Activated T-cell treated with anti-CD3 and anti-CD28 coated beads, Interleukin-2, amount 50 U/mL, for 72 hours (primary cell): ENCODE data around the gene PPIB. TPM values are rescaled to one million over a fixed set of nuclear protein-coding genes. Genes with fewer than 3 reads are reported as not detected.
A peak's percentile ranks its signal among the peaks of the same experiment; 100 is the strongest.
"Not testable (repeated sequence)": the region's sequence is repeated elsewhere in the genome, so short reads cannot be mapped to it uniquely, and the experiment has no call there.

Experiments used
- ATAC-seq, 2 donors: fragments of 150-1000 bp; cut with Tn5 transposase; replicated peaks in 1 of 2; 2 replicates each; pipeline ENCODE4 v1.10.0; 2021; ENCODE audit warnings: moderate library complexity in 2 of 2, mild to moderate bottlenecking in 1 of 2
- DNase-seq, 2 donors: peaks; one replicate each; pipeline ENCODE4 v3.0.0; 2021 to 2022; ENCODE audit warnings: mixed read lengths in 1 of 2
- H3K27ac Mint-ChIP-seq: one replicate; pipeline ENCODE4 v1.8.0; 2022; ENCODE audit warnings: mild to moderate bottlenecking, moderate library complexity, mixed read lengths
- H3K27me3 Mint-ChIP-seq: one replicate; pipeline ENCODE4 v1.8.0; 2022; ENCODE audit warnings: low read depth, mixed read lengths
- H3K36me3 Mint-ChIP-seq, 2 donors: one replicate each; pipeline ENCODE4 v1.8.0; 2022; ENCODE audit warnings: mixed read lengths in 2 of 2, mild to moderate bottlenecking in 1 of 2; ENCODE audit not compliant: insufficient read depth in 2 of 2
- H3K4me1 Mint-ChIP-seq: one replicate; pipeline ENCODE4 v1.8.0; 2022; ENCODE audit warnings: low read depth, mixed read lengths
- H3K4me3 Mint-ChIP-seq, 2 donors: one replicate each; pipeline ENCODE4 v1.8.0; 2022; ENCODE audit warnings: mild to moderate bottlenecking in 2 of 2, mixed read lengths in 2 of 2, moderate library complexity in 2 of 2
- H3K9me3 Mint-ChIP-seq, 2 donors: one replicate each; pipeline ENCODE4 v1.8.0; 2022; ENCODE audit warnings: mixed read lengths in 2 of 2
- total RNA-seq, 2 donors: library from RNA; stranded (reverse); gene quantifications; one replicate each; pipeline ENCODE4 v1.2.3, GENCODE V29; 2022

Gene PPIB
- total RNA-seq, 2 donors from 2014 or later: 228 to 302 TPM

GRCh38 chr15:64125978-64126377 is 36.8 kb downstream of the PPIB start:
- H3K36me3 Mint-ChIP-seq: peaks cover 6 to 17% of the 10 kb centered on the region in 2 donors
- no peaks in the 10 kb centered on the region for H3K9me3 Mint-ChIP-seq
- no peak for DNase-seq
- H3K4me3 Mint-ChIP-seq: no peak overlapping the region
- no peaks in the 10 kb centered on the region for H3K27me3 Mint-ChIP-seq
- no peak for ATAC-seq
- H3K27ac Mint-ChIP-seq: peak overlapping the region; percentile 42
- H3K4me1 Mint-ChIP-seq: no peaks in the 10 kb centered on the region

- DNase-seq (no peak), ATAC-seq (no peak)
- H3K27ac Mint-ChIP-seq: no peak overlapping the region
- no peaks in the 10 kb centered on the region for H3K27me3 Mint-ChIP-seq
- H3K4me1 Mint-ChIP-seq: no peaks in the 10 kb centered on the region
- H3K9me3 Mint-ChIP-seq: no peaks in the 10 kb centered on the region
- H3K4me3 Mint-ChIP-seq: no peak overlapping the region
- H3K36me3 Mint-ChIP-seq: peaks cover 5 to 17% of the 10 kb centered on the region in 2 donors
Observed at GRCh38 chr15:64122936-64123351, 39.9 kb downstream of the PPIB start.

GRCh38 chr15:64122444-64122843 is 40.4 kb downstream of the PPIB start:
- no peak overlapping the region for H3K4me3 Mint-ChIP-seq
- H3K27ac Mint-ChIP-seq: no peak overlapping the region
- ATAC-seq: no peak
- H3K36me3 Mint-ChIP-seq: peaks cover 2 to 12% of the 10 kb centered on the region in 2 donors
- H3K9me3 Mint-ChIP-seq: no peaks in the 10 kb centered on the region
- DNase-seq: no peak
- no peaks in the 10 kb centered on the region for H3K4me1 Mint-ChIP-seq
- no peaks in the 10 kb centered on the region for H3K27me3 Mint-ChIP-seq

DNA sequence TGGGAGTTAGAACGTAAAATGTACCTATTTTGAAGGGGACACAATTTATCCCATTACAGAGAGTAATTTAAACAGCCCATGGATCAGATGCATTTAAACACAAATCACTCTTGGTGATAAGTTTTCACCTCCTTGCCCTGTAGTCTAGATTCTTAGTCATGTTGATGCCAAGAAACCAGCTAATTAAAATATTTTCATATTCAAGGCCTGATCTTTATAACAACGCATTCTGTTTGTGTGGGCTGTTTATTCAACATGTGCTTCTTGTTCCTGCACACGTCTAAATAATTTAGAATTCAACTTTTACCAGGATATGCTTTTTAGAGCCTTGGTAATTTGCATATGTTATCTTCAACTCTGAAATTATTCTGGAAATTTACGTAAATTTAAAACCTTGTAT is 41.2 kb downstream of the PPIB start:
- DNase-seq: no peak
- Mint-ChIP-seq H3K4me3 (no peak overlapping the region), H3K9me3 (no peaks in the 10 kb centered on the region), H3K4me1 (no peaks in the 10 kb centered on the region), H3K36me3 (peaks cover 2 to 12% of the 10 kb centered on the region in 2 donors), H3K27me3 (no peaks in the 10 kb centered on the region), H3K27ac (no peak overlapping the region)
- ATAC-seq: no peak

- peaks cover 2 to 10% of the 10 kb centered on the region in 2 donors for H3K36me3 Mint-ChIP-seq
- not testable (repeated sequence) for H3K9me3 Mint-ChIP-seq, H3K4me3 Mint-ChIP-seq, ATAC-seq, H3K27me3 Mint-ChIP-seq, H3K4me1 Mint-ChIP-seq, DNase-seq, H3K27ac Mint-ChIP-seq
Observed at GRCh38 chr15:64120322-64120721, 42.5 kb downstream of the PPIB start.

DNA sequence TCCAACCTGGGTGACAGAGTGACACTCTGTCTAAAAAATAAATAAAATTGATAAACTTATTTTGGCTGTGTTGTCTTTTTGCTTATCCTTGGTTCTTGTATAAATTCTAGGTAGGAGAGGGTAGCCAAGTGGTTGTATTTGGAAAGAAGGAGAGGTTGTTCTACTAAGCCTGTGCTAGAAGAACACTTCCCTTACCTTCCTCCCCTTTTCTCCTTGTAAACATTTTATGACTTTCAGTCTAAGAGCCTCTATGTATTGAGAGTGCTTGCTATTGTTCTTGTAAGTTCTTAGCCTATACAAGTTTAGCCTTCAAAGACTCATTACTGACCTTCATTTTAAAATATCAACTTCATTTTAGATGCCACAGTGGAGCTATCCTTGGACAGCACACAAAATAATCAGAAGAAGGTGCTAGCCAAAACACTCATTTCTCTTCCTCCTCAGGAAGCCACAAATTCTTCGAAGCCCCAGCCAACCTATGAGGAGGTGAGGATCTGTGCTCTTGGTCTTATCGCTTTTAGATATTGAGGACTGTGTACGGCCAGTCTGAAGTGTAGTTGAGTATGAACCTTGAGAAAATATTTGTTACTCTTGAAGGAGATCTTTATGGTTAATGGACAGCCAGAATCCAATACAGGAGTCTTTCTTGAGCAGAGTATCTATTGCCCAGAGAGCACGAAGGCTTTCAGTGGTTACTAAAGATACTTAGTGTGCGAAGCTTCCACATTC is 44.9 kb downstream of the PPIB start:
- no peaks in the 10 kb centered on the region for H3K27me3 Mint-ChIP-seq
- peaks cover under 1% of the 10 kb centered on the region for H3K4me1 Mint-ChIP-seq
- H3K4me3 Mint-ChIP-seq: no peak overlapping the region
- peaks cover 8 to 15% of the 10 kb centered on the region in 2 donors for H3K36me3 Mint-ChIP-seq
- no peak for DNase-seq
- no peak for ATAC-seq
- H3K9me3 Mint-ChIP-seq: no peaks in the 10 kb centered on the region
- H3K27ac Mint-ChIP-seq: no peak overlapping the region

DNA sequence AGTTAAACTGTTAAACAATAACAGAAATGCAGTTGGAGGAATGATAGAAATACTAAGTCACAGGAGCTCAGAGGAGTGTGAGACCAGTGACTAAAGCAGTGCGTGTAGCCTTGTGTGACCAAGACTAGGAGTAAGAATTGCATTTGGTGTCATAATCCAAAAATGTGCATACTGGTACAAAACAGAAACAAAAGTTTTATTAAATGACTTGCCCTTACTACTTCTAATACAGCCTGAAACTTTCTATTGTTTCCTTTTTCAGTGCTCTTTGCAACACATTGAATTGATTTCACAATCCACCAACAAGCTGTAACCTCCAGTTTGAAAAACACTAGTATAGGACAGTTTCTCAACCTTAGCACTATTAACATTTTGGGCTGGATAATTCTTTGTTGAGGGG is 49.9 kb downstream of the PPIB start:
- peak; percentile 90 to 96 for ATAC-seq
- peaks cover 5 to 19% of the 10 kb centered on the region in 2 donors for H3K36me3 Mint-ChIP-seq
- no peaks in the 10 kb centered on the region for H3K27me3 Mint-ChIP-seq
- DNase-seq: no peak
- no peaks in the 10 kb centered on the region for H3K9me3 Mint-ChIP-seq
- H3K4me3 Mint-ChIP-seq: peak overlapping the region in 1 of 2 donors; percentile 43
- H3K4me1 Mint-ChIP-seq: peaks cover 37% of the 10 kb centered on the region
- H3K27ac Mint-ChIP-seq: peak overlapping the region; percentile 95

DNA sequence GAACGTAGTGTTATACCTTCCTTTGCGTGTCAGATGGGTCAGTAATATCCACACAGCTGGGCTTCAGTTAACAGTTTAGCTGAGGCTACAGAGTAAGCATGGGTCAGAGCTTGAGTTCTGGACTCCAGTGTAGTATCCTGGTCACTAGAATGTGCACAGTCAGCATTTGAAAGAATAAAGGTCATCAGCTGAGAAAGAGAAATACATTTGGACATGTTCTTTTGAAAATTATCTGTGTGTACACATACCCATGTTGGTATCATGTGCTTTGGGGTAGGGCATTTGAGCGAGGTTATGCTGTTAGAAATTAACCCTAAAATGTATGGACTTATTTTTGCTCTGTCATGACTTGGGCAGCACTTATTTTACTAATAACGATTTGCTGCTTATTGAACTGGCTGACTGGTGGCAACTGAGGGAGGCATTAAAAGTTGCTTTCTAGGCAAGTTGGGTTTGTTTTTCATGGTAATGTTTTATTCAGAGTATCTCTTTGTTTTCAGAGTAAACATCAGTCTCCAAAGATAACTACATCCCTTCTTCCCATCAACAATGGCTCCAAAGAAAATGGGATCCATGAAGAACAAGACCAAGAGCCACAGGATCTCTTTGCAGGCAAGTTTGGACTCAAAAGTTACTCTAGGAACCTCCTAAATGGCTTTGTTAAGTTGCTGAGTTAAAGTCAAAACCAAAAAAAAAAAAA is 50.6 kb downstream of the PPIB start:
- Mint-ChIP-seq H3K27ac (peak overlapping the region; percentile 95), H3K27me3 (no peaks in the 10 kb centered on the region), H3K4me3 (peak overlapping the region in 1 of 2 donors; percentile 43), H3K36me3 (peaks cover 5 to 19% of the 10 kb centered on the region in 2 donors), H3K9me3 (no peaks in the 10 kb centered on the region), H3K4me1 (peaks cover 37% of the 10 kb centered on the region)
- DNase-seq: no peak
- no peak for ATAC-seq

- DNase-seq (no peak), ATAC-seq (no peak)
- Mint-ChIP-seq H3K27ac (peak overlapping the region; percentile 95), H3K36me3 (peaks cover 5 to 19% of the 10 kb centered on the region in 2 donors), H3K9me3 (no peaks in the 10 kb centered on the region), H3K4me3 (peak overlapping the region in 1 of 2 donors; percentile 43), H3K27me3 (no peaks in the 10 kb centered on the region), H3K4me1 (peaks cover 37% of the 10 kb centered on the region)
Observed at GRCh38 chr15:64111679-64112050, 51.2 kb downstream of the PPIB start.

DNA sequence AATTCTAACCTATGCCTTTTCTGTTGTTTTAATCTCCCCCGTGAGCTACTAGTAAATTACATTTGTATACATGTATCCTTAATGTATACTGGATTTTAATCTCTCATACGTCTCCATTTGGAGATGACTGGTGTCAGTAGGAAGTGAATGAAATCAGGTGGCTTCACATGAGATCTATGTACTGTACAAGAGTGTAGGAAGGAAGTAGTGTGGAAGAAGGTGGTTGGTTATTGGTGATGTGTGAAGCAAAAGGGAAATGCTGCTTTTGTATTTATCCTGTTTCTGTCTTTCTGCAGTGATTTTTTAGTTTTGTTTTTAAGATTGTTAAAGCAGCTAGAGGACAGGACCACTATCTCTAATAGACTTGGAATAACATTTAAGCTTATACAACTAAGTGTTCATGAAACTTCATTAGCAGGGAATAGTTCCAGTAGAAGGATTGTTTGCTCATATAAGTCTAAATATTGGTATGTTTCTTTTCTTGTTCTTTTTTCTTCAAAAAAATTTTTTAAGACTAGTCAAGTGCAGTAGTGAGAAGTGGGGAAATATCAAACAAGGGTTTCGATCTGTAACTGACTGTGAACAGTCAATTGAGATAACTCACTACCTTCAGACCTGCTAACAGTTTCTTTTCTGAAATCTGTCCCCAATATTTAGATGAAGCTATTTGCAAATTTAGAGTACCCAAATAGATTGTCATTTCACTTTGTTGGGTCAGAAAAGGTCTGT is 51.7 kb downstream of the PPIB start:
- ATAC-seq (no peak), DNase-seq (no peak)
- Mint-ChIP-seq H3K27me3 (no peaks in the 10 kb centered on the region), H3K4me3 (peak overlapping the region in 1 of 2 donors; percentile 43), H3K4me1 (peaks cover 42% of the 10 kb centered on the region), H3K36me3 (peaks cover 5 to 19% of the 10 kb centered on the region in 2 donors), H3K9me3 (no peaks in the 10 kb centered on the region), H3K27ac (peak overlapping the region; percentile 55)

- not testable (repeated sequence) for H3K9me3 Mint-ChIP-seq, H3K27me3 Mint-ChIP-seq, DNase-seq, ATAC-seq
- Mint-ChIP-seq H3K27ac (peak overlapping the region; percentile 82), H3K36me3 (peaks cover 5 to 19% of the 10 kb centered on the region in 2 donors), H3K4me1 (peaks cover 42% of the 10 kb centered on the region), H3K4me3 (peak overlapping the region in 1 of 2 donors; percentile 34)
Observed at GRCh38 chr15:64110108-64110701, 52.6 kb downstream of the PPIB start.

GRCh38 chr15:64107337-64107736 is 55.5 kb downstream of the PPIB start:
- Mint-ChIP-seq H3K27ac (no peak overlapping the region), H3K36me3 (peaks cover 2 to 12% of the 10 kb centered on the region in 2 donors), H3K9me3 (peaks cover 1 to 2% of the 10 kb centered on the region in 2 donors), H3K4me1 (peaks cover 46% of the 10 kb centered on the region), H3K27me3 (no peaks in the 10 kb centered on the region), H3K4me3 (no peak overlapping the region)
- no peak for ATAC-seq
- no peak for DNase-seq
